NCI-H1048 (cell line): ENCODE results near the gene LTBR.

Experiments
- DNase-seq: peaks from one replicate; lab custom pipeline; 2025; lab: John Stamatoyannopoulos, UW

LTBR gene

GRCh38 chr12:6346942-6347341 is 37.0 kb upstream of the LTBR start:
- DNase-seq, result no peak

- DNase-seq, result no peak
These were observed 36.3 kb upstream of the LTBR start for GRCh38 chr12:6347367-6348338.

DNA sequence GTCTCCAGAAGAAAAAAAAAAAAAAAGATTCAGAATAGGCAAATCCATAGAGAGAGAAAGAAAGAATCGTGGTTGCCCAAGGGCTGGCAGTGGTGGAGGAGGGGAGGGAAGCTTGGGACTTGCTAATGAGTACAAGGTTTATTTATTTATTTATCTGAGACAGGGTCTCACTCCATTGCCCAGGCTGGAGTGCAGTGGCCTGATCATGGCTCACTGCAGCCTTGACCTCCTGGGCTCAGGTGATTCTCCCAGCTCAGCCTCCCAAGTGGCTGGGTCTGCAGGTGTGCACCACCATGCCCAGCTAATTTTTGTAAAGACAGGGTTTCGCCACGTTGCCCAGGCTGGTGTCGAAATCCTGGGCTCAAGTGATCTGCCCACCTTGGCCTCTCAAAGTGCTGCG is 32.3 kb upstream of the LTBR start:
- no peak for DNase-seq

DNA sequence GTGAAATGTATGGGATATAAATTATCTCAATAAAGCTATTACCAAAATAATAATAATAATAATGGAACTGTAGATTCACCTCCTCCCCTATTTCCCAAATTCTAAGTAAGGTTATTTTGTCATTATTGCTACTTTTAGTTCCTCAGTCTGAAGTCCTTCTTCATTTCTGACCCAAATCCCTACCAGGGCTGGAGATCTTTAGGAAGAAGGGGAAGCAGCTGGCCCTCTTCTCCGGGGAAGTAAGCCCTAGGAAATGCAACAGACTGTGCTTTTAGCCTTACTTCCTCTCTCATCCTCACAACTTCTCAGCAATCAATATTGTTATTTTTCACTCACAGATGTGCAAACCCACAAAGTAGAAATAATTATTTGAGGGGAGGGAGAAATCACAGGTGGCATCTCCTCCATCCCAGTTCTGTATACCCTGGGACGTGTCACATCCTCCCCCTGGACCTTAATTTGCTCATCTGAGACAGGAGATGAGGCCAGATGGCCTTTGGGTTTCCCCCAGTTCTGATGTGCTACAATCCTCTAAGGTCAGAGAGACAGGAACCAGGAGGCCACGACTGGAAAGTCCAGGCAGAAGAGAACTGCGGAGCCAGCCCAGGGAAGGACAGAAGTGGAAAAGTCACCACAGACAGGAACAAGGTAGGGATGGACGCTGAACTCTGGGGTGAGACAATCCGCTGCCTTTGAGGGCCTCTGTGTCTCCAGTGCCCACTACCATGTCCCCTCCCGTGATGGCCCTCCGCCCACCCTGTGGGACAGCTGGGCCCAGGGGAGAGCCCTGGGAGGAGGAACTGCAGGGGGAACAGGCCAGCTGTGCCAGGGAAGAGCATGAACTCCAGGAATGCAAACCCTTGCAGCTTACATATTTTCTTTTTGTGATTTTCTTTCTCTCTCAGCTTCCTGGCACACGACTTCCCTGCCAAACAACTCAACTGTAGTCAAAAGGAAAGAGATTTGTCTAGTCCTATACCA is 31.5 kb upstream of the LTBR start:
- no peak for DNase-seq

GRCh38 chr12:6354495-6355393 is 29.2 kb upstream of the LTBR start:
- DNase-seq, result no peak

DNA sequence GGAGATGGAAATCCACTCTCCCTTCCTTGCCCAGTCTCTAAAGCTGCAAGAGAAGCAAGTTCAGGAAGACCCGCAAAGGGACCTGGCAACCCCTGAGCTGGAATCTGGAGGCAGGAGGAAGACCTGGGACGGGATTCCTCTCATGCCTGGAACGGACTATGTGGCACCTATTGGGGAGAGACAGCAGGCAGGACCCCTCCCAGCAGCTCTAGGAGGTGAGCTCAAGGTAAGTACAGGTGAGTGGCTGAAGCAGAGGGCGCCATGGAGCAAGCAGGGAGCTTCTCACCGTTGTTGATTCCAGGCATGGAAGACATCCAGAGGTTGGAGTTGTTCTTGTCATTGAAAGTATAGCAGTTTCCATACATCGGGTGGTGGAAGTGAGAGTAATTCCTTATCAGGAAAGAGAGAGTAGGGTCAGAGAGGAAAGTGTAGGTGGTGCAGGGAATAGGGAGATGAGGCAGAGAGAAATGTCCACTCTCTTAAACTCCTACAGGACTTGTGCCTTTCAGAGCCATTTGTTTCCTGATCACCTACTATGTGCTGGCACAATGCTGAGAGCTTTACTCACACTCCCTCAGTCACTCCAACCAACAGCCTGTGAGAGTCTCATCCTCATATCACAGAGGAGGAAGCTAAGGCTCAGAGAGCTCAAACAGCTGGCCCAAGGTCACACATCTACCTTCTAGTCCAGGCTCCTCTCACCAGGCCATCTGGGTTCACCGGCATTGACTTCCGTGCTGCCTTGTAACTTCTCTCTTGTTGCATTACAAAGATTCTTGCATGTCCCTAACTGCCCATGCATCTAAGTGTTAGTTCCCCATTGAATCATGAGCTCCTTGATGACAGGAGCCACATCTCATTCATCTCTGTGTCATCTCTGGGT is 28.2 kb upstream of the LTBR start:
- no peak for DNase-seq

- no peak for DNase-seq
These were observed 27.6 kb upstream of the LTBR start for GRCh38 chr12:6356374-6356820.

- no peak for DNase-seq
These were observed 25.1 kb upstream of the LTBR start for GRCh38 chr12:6358881-6359280.

- no peak for DNase-seq
These were observed 23.8 kb upstream of the LTBR start for GRCh38 chr12:6360080-6360571.

- DNase-seq, result no peak
These were observed 23.1 kb upstream of the LTBR start for GRCh38 chr12:6360578-6361490.

- no peak for DNase-seq
These were observed 22.1 kb upstream of the LTBR start for GRCh38 chr12:6361834-6362233.

DNA sequence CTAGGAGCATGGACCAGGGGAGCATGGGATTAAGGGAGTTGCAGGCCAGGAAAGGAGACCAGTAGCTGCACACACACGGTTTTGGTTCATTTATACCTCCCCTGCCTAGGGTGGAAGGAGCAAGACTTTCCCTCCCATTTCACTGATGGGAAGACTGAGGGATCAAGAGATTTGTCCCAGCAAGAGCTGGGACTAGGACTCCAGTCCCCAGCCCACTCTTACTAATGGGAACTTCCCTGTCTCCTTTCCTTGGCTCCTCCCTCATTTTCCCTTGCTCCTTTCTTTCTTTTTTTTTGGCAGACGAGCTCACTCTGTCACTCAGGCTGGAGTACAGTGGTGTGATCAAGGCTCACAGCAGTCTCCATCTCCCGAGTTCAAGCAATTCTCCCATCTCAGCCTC is 21.6 kb upstream of the LTBR start:
- DNase-seq, result no peak

GRCh38 chr12:6363010-6363329 is 21.0 kb upstream of the LTBR start:
- DNase-seq, result no peak

DNA sequence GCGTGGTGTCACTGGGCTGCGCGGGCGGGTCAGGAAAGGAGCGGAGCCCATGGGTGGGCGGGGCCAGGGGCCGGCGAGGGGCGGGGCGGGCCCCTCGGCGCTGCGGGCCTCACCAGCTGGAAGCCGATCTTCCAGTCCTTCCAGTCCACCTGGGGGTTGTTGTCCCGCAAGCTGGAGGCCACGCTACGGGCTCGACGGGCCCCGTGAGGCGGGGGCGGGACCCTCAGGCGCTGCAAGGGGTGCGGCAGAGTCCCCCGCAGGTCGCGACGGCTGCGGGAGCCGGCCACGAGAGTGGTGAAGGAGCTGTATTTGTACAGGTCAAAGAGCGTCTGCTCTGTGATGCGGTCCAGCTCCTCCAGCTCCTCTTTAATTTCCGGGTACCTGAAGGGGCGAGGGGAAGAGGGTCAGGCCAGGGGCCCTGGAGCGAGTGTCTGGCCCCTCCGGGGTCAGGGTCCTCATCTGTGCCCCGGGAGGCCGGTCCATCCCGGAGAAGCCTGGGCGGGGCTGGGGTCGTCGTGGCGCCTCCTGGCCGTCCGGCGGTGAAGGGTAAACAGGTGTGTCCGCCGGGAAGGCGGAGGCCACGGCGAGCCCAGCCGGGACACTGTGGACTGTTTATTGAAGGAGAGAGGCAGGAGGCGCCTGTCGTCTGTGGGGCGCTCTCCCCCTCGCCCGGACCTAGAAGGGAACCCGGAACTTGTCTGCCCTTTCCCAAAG is 20.5 kb upstream of the LTBR start:
- no peak for DNase-seq

DNA sequence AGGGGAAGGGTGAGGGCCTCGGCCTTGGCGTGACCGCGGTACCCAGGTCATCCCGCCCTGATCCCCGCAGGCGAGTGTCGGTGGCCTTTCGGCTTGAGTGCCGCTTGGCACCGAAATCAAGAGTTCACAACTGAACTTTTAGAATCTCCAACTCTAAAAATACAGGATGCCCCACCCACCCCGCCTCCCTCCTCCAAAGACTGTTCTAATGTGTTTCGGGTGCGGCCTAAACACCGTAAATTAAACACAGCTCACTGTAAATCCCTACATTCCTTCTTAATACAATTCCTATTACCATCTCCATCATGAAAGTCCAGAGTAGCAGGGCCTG is 20.0 kb upstream of the LTBR start:
- no peak for DNase-seq

DNA sequence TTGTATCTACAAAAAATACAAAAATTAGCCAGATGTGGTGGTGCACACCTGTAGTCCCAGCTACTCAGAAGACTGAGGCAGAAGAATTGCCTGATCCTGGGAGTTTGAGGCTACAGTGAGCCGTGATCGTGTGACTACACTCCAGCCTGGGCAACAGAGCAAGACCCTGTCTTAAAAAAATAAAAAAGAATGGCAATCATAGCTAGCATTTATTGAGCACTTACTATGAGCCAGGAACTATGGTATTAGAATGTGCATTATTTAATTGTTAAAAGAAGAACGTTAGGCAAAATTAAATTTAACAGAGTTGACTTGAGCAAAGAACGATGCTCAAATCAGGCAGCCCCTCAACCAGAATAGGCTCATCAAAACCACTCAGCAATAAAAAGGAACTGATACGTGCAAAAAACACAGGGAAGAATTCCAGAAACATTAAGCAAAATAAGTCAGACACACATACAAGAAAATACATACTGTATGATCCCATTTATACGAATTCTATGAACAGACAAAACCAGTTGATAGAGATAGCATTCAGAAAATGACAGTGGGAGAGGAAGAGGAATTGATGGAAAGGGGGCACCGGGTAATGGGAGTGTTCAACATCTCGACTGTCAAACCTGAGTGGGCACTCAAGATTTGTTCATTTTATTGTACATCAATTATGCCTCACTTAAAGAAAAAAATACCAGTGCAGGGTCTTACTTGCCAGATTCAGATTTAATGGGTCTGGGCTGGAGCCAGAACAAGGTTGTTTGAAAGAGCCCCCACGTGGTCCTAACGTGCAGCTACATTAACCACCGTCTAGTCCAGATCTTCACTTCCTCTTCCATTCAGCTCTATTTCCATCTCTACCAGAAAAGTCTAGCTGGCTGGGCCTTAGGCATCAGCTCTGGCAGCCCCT is 16.6 kb upstream of the LTBR start:
- no peak for DNase-seq

- DNase-seq, result no peak
These were observed 15.7 kb upstream of the LTBR start for GRCh38 chr12:6367969-6368892.
